ENCODE results near the gene LZTFL1.
"Not testable (repeated sequence)": the region's sequence is repeated elsewhere in the genome, so short reads cannot be mapped to it uniquely, and the experiment has no call there.

DNA sequence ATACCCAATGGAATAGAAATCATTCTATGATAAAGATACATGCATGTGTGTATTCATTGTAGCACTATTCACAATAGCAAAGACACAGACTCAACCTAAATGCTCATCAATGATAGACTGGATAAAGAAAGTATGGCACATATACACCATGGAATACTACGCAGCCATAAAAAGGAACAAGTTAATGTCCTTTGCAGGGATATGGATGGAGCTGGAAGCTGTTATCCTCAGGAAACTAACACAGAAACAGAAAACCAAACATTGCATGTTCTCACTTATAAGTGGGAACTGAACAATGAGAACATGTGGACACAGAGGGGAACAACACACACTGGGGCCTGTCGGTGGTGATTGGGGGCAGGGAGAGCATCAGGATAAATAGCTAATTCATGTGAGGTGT, 15.1 kb upstream of the LZTFL1 start:
- TF ChIP-seq, protein P1, sequence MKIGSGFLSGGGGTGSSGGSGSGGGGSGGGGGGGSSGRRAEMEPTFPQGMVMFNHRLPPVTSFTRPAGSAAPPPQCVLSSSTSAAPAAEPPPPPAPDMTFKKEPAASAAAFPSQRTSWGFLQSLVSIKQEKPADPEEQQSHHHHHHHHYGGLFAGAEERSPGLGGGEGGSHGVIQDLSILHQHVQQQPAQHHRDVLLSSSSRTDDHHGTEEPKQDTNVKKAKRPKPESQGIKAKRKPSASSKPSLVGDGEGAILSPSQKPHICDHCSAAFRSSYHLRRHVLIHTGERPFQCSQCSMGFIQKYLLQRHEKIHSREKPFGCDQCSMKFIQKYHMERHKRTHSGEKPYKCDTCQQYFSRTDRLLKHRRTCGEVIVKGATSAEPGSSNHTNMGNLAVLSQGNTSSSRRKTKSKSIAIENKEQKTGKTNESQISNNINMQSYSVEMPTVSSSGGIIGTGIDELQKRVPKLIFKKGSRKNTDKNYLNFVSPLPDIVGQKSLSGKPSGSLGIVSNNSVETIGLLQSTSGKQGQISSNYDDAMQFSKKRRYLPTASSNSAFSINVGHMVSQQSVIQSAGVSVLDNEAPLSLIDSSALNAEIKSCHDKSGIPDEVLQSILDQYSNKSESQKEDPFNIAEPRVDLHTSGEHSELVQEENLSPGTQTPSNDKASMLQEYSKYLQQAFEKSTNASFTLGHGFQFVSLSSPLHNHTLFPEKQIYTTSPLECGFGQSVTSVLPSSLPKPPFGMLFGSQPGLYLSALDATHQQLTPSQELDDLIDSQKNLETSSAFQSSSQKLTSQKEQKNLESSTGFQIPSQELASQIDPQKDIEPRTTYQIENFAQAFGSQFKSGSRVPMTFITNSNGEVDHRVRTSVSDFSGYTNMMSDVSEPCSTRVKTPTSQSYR (CRISPR knock-in tag; IDR thresholded peaks at IDR 0.05), result not testable (repeated sequence)
- not testable (repeated sequence) for TF ChIP-seq CREM (CRISPR knock-in tag; IDR thresholded peaks at IDR 0.05)

All from WTC11 (cell line).